Spleen (tissue), 7 donors: ENCODE measurements around the gene ATL1.

ENCODE experiments used
- POLR2A ChIP-seq, 3 donors: fragments of 450-650 bp; IDR thresholded peaks; one replicate each; pipeline ENCODE4 v1.5.1; 2017; ENCODE audit warnings: antibody characterized with exemption in 3 of 3, mild to moderate bottlenecking in 1 of 3
- TF ChIP-seq, protein P1 (sequence below), 11 experiments: fragments of 200-600 bp in 7 of 11; fragments of 450-650 bp in 4 of 11; sonication (generic) in 4 of 11; IDR thresholded peaks in 8 of 11; conservative IDR thresholded peaks in 3 of 11; 1 replicate in 7 of 11; 2 replicates in 4 of 11; pipeline versions ENCODE4 v1.4.0 to v1.8.0; 2016 to 2021; ENCODE audit warnings: antibody characterized with exemption in 11 of 11, inconsistent platforms in 4 of 11, mild to moderate bottlenecking in 1 of 11
- donor health status: DM: no; HTN: no; CAD: no; lungs with moderate emphysema.
- donor health status: DM: no; HTN: no; CAD: no.
- donor health status: DM: no; HTN: no; CAD: no.

DNA sequence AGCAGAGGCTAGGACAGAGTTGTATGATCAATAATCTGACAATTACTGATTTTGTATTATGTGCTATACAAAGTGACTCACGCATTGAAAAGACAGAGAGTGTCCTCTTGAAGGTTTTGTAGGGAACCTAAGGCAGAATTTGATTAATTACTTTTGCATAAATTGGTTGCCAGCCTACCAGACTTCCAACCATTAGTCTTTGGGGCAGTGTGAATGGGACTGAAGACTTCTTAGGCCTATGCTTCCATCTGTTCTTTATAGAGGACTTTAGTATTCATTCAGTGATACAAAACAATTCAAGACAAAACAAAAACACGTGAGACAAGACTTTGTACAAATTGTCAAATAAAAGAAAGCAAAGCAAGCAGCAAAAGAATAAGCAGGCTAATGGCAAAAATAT, 46.5 kb downstream of the ATL1 start:
- no peak for TF ChIP-seq POLR2A (IDR thresholded peaks at IDR 0.05)
- TF ChIP-seq, protein P1, sequence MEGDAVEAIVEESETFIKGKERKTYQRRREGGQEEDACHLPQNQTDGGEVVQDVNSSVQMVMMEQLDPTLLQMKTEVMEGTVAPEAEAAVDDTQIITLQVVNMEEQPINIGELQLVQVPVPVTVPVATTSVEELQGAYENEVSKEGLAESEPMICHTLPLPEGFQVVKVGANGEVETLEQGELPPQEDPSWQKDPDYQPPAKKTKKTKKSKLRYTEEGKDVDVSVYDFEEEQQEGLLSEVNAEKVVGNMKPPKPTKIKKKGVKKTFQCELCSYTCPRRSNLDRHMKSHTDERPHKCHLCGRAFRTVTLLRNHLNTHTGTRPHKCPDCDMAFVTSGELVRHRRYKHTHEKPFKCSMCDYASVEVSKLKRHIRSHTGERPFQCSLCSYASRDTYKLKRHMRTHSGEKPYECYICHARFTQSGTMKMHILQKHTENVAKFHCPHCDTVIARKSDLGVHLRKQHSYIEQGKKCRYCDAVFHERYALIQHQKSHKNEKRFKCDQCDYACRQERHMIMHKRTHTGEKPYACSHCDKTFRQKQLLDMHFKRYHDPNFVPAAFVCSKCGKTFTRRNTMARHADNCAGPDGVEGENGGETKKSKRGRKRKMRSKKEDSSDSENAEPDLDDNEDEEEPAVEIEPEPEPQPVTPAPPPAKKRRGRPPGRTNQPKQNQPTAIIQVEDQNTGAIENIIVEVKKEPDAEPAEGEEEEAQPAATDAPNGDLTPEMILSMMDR (IDR thresholded peaks at IDR 0.05 in 8 of 11, conservative IDR thresholded peaks at IDR 0.05 in 3 of 11): no peak
